GM10248 (cell line): Measurements from ENCODE around the gene TMEM33.
A peak's percentile ranks its signal among the peaks of the same experiment; 100 is the strongest.

Experiments
- CTCF ChIA-PET: fragments of 300-600 bp; sonication (Branson Sonifier 250); formaldehyde crosslinking; extraction: SDS; loops from one replicate; lab custom pipeline; 2021; ENCODE audit warnings: antibody characterized with exemption; lab: Yijun Ruan, JAX
- POLR2A ChIA-PET: fragments of 350-650 bp; sonication (Branson Sonifier 250); formaldehyde crosslinking; extraction: SDS; loops from one replicate; lab custom pipeline; 2020; ENCODE audit warnings: antibody characterized with exemption; lab: Yijun Ruan, JAX
- DNase-seq: peaks from one replicate; pipeline ENCODE4 v3.0.0; 2012; ENCODE audit errors: extremely low spot score
- TF ChIP-seq, protein P1 (sequence below): IDR thresholded peaks from 2 replicates; pipeline ENCODE4 v1.5.1; 2012; ENCODE audit warnings: mild to moderate bottlenecking, low read depth; ENCODE audit errors: extremely low read depth, missing control alignments, control extremely low read depth

The TMEM33 gene

DNA sequence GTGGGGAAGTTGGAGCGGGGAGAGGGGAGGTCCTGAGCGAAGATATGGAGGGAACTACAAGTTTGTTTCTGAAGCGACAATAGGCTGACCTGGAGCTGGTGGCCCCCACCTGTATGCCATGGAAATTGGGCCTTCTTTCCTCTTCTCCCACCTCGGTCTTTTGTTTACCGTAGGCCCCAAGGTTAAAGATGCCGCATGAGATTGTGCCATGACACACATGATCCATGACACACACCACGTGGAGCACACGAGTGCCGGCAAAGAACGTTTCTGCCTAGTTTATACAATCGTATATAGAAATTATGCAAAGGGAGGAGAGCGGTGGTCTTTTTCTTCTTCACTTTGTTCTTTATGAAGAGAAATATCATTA lies 408 bp downstream of the TMEM33 start:
- CTCF ChIA-PET, result interaction anchor here (1.1 to 1.6 kb wide), 2 partner anchors 15 to 344 kb away, joined by 3 to 4 read pairs; no protein-coding TSS in a partner anchor
- POLR2A ChIA-PET, result no interaction called here
- TF ChIP-seq, protein P1, sequence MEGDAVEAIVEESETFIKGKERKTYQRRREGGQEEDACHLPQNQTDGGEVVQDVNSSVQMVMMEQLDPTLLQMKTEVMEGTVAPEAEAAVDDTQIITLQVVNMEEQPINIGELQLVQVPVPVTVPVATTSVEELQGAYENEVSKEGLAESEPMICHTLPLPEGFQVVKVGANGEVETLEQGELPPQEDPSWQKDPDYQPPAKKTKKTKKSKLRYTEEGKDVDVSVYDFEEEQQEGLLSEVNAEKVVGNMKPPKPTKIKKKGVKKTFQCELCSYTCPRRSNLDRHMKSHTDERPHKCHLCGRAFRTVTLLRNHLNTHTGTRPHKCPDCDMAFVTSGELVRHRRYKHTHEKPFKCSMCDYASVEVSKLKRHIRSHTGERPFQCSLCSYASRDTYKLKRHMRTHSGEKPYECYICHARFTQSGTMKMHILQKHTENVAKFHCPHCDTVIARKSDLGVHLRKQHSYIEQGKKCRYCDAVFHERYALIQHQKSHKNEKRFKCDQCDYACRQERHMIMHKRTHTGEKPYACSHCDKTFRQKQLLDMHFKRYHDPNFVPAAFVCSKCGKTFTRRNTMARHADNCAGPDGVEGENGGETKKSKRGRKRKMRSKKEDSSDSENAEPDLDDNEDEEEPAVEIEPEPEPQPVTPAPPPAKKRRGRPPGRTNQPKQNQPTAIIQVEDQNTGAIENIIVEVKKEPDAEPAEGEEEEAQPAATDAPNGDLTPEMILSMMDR, result no peak
- DNase-seq, result peak; percentile 34

DNA sequence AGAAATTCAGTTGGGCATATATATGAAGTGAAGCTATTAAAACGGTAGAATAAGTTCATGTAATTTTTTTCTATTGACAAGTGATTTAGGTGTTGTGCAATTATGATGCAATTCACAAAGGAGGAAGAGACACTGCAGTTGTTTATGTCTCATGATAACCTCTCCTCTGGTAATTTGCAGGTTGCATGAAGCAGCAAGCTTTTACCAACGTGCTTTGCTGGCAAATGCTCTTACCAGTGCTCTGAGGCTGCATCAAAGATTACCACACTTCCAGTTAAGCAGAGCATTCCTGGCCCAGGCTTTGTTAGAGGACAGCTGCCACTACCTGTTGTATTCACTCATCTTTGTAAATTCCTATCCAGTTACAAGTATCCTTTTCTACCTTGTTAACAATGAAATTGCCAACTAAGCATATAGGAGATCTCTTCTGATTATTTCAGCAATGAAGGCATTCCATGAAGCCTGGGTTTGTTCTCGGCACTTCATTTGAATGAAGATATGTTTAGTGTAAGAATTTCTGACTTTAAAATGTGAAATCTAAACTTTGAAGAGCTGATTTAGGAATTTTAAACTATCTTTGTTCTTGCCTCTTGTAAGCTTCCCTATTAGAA lies 3.9 kb downstream of the TMEM33 start:
- ChIA-PET CTCF (interaction anchor here (1.0 to 1.6 kb wide), 4 partner anchors 11 to 18 kb away, joined by 3 to 4 read pairs (median 3); no protein-coding TSS in a partner anchor), POLR2A (no interaction called here)
- TF ChIP-seq, protein P1, result no peak
- DNase-seq, result no peak

DNA sequence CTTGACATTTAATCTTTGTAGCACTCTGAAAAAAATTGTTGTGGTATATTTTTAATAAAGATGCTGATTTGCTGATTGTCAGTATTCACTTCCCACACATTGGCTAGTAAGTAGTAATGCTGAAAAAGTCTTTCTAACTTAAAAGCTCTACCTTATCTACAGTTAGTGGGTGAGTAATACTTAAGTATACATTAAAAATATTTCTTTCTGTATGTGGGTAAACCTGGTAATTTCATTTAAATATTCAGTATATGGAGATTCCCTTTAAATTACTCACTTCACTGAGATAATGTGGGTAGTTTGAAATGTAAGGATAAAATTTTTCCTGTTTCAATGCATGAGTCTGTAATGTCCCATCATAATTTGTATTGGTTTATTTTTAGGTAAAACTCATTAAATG lies 5.6 kb downstream of the TMEM33 start:
- POLR2A ChIA-PET, result interaction anchor here (0.7 kb wide), 1 partner anchor 37 kb away, joined by 3 read pairs; no protein-coding TSS in a partner anchor
- TF ChIP-seq, protein P1, result no peak
- CTCF ChIA-PET, result no interaction called here
- no peak for DNase-seq

GRCh38 chr4:41943506-41943905 lies 8.3 kb downstream of the TMEM33 start:
- TF ChIP-seq, protein P1, result no peak
- ChIA-PET CTCF (no interaction called here), POLR2A (no interaction called here)
- no peak for DNase-seq

- CTCF ChIA-PET, result interaction anchor here (1.5 kb wide), 1 partner anchor 10 kb away, joined by 4 read pairs; no protein-coding TSS in a partner anchor
- no peak for DNase-seq
- POLR2A ChIA-PET, result no interaction called here
- TF ChIP-seq, protein P1, result no peak
Measured at GRCh38 chr4:41944089-41944488, 8.9 kb downstream of the TMEM33 start.

DNA sequence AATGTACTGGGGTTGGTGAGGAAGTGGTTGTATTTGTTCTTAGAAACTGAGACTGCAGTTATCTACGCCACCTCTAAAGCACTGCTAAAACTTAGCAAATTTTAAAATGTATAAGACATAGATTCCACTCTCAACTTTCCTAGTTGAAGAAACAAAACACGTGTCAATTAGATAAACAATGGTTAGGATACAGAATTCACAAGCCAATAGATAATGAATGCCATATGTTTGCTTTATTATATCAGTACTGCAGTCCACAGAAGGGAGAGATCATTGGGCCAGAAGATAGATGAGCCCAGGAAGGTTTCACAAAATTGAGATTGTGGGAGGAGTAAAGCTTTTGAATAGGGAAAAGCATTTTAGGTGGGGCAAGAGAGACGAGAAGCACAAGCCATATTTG lies 14.3 kb downstream of the TMEM33 start:
- CTCF ChIA-PET, result interaction anchor here (0.9 to 1.4 kb wide), 3 partner anchors 10 to 41 kb away, joined by 3 read pairs; partner anchors contain the start of gene SLC30A9

More for the DNA sequence above, 14.3 kb downstream of the TMEM33 start:
- no peak for DNase-seq
- TF ChIP-seq, protein P1, result no peak
- POLR2A ChIA-PET, result no interaction called here
